Loucy (cell line): Measurements from ENCODE around the gene PLPP7.

Experiments
- CTCF ChIP-seq: fragments of 200-600 bp; sonication (generic); conservative IDR thresholded peaks from 2 replicates; pipeline ENCODE4 v1.5.1; 2014; ENCODE audit warnings: mild to moderate bottlenecking, antibody characterized with exemption, low read length
- EZH2phosphoT487 ChIP-seq: fragments of 200-600 bp; IDR thresholded peaks from 2 replicates; pipeline ENCODE4 v1.6.1; 2018; ENCODE audit warnings: antibody characterized with exemption, mild to moderate bottlenecking, moderate library complexity, borderline replicate concordance

DNA sequence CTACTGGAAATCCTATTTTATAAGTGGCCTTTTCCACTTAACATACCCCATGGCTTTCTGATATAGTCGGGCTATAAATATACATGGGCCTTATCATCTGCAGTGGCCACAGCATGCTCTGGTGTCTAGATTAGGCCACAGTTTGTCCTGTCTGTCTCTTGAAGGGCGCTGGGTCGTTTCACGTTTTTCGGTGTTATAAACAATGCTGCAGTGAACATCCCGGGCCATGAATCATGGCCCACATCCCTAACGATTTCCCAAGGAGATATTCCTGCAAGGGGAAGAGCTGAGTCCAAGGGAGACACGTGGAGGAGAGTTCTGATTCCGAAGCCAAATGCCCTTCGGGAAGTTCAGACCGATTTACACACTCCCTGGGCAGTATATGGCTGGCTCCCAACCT, 8.4 kb downstream of the PLPP7 start:
- TF ChIP-seq CTCF (no peak), EZH2phosphoT487 (no peak)
